ENCODE measurements around the gene PRPS1L1.

DNA sequence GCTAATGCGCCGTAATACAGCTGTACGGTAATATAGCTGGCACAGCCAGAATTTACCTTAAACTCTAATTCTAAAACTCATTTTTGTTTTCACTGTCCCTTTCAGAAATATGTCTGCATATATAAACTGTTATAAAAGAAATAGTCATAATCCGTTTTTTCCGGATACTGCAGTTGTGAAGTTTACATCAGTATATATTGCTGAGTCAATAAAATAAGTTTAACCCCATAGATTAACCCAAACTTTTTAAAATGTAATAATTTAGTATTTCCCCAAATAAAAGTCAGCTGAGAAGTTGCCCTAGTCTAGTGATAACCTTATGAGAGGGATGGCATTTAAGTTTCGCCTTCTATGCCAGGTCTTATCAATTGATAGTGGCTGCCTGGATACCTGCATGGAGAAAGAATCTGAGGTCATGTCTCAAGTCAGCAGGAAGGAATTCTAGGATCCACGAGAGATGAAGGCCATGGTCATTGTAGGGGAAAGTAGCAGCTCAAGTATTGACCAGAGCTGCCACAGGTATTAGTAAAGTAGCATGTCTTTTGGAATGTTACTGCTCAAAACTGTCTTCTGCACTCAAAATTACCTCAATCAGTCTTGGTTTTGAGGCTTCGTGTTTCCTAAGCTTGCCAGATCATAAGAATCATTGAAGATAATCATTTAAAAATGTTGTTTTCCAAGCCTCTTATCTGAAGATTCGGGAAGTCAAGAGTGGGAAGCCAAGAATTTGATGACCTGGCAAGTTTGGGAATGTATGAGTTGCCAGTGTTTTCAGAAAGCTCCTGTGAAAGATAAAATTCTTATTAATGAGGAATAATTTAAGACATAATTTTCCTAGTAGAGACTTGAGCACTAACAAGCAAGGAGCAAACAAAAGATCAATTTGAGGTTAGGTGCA lies 10.8 kb downstream of the PRPS1L1 start:
- TF ChIP-seq, protein P1, sequence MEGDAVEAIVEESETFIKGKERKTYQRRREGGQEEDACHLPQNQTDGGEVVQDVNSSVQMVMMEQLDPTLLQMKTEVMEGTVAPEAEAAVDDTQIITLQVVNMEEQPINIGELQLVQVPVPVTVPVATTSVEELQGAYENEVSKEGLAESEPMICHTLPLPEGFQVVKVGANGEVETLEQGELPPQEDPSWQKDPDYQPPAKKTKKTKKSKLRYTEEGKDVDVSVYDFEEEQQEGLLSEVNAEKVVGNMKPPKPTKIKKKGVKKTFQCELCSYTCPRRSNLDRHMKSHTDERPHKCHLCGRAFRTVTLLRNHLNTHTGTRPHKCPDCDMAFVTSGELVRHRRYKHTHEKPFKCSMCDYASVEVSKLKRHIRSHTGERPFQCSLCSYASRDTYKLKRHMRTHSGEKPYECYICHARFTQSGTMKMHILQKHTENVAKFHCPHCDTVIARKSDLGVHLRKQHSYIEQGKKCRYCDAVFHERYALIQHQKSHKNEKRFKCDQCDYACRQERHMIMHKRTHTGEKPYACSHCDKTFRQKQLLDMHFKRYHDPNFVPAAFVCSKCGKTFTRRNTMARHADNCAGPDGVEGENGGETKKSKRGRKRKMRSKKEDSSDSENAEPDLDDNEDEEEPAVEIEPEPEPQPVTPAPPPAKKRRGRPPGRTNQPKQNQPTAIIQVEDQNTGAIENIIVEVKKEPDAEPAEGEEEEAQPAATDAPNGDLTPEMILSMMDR (IDR thresholded peaks at IDR 0.05; ENCODE audit: low read length) = no peak
- TF ChIP-seq EZH2phosphoT487 (IDR thresholded peaks at IDR 0.05; ENCODE audit: low read length) (no peak), EZH2 (optimal IDR thresholded peaks at IDR 0.05; ENCODE audit: low read depth, low read length) (no peak)

All from MM.1S (cell line).